GM06990 (cell line): ENCODE data around the gene CCDC197.

Experiments used
- DNase-seq: peaks from one replicate; pipeline ENCODE4 v3.0.0-alpha.2; 2011; ENCODE audit not compliant: insufficient read length; ENCODE audit errors: extremely low read depth
- H3K27me3 ChIP-seq: replicated peaks from 2 replicates; pipeline ENCODE4 v1.6.0; 2011; ENCODE audit warnings: low read length; ENCODE audit not compliant: control insufficient read depth, insufficient read depth
- H3K36me3 ChIP-seq: 2 replicates; pipeline ENCODE4 v1.5.1; 2011; ENCODE audit warnings: low read length; ENCODE audit not compliant: control insufficient read depth, insufficient read depth
- H3K4me3 ChIP-seq: replicated peaks from 2 replicates; pipeline ENCODE4 v1.5.1; 2011; ENCODE audit warnings: low read depth, mild to moderate bottlenecking, control low read depth, low read length
- CTCF ChIP-seq: IDR thresholded peaks from 2 replicates; pipeline ENCODE4 v1.5.1; 2011; ENCODE audit warnings: low read length, control low read depth, mild to moderate bottlenecking, inconsistent platforms; ENCODE audit not compliant: insufficient read depth, poor library complexity, severe bottlenecking

CCDC197 gene

GRCh38 chr14:94001501-94002396 is 4.6 kb downstream of the CCDC197 start:
- Histone ChIP-seq H3K36me3 (no peaks in the 10 kb centered on the region), H3K4me3 (no peak overlapping the region), H3K27me3 (peaks cover 2% of the 10 kb centered on the region)
- peak; percentile 95 for TF ChIP-seq CTCF
- DNase-seq = peak; percentile 48

GRCh38 chr14:94003397-94003796 is 6.3 kb downstream of the CCDC197 start:
- DNase-seq = no peak
- no peak overlapping the region for H3K4me3 ChIP-seq
- TF ChIP-seq CTCF = no peak
- no peaks in the 10 kb centered on the region for H3K36me3 ChIP-seq
- H3K27me3 ChIP-seq = peaks cover 2% of the 10 kb centered on the region

- H3K4me3 ChIP-seq = no peak overlapping the region
- H3K27me3 ChIP-seq = peaks cover 2% of the 10 kb centered on the region
- no peak for TF ChIP-seq CTCF
- DNase-seq = no peak
- H3K36me3 ChIP-seq = no peaks in the 10 kb centered on the region
These were observed 6.9 kb downstream of the CCDC197 start for GRCh38 chr14:94004015-94004414.

GRCh38 chr14:94005324-94006073 is 8.4 kb downstream of the CCDC197 start:
- TF ChIP-seq CTCF = peak; percentile 62
- Histone ChIP-seq H3K4me3 (no peak overlapping the region), H3K27me3 (peaks cover 2% of the 10 kb centered on the region), H3K36me3 (no peaks in the 10 kb centered on the region)
- no peak for DNase-seq

- Histone ChIP-seq H3K27me3 (peaks cover 2% of the 10 kb centered on the region), H3K4me3 (no peak overlapping the region), H3K36me3 (no peaks in the 10 kb centered on the region)
- TF ChIP-seq CTCF = no peak
- DNase-seq = no peak
These were observed 11.1 kb downstream of the CCDC197 start for GRCh38 chr14:94008234-94008633.
